ENCODE measurements around the gene EXOC1.

DNA sequence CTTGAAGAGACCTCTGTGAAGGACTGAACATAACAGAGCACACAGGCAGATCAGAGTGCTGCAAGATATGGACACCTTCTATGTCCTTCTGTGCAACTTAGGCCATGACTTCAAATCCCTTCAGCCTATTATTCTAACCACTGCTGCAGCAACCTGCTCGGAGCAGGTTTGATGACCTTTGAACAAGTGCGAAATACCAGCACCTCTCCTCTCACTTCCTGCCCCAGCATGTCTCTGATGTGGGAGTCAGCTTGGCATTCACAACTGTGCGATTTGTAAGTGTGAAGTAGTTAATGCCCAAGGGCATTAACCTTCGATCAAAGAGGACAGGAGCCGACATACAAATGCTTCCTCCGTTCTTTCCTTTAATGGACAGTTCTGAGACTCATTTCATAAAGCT is 1.6 kb upstream of the EXOC1 start:
- TF ChIP-seq, protein P1, sequence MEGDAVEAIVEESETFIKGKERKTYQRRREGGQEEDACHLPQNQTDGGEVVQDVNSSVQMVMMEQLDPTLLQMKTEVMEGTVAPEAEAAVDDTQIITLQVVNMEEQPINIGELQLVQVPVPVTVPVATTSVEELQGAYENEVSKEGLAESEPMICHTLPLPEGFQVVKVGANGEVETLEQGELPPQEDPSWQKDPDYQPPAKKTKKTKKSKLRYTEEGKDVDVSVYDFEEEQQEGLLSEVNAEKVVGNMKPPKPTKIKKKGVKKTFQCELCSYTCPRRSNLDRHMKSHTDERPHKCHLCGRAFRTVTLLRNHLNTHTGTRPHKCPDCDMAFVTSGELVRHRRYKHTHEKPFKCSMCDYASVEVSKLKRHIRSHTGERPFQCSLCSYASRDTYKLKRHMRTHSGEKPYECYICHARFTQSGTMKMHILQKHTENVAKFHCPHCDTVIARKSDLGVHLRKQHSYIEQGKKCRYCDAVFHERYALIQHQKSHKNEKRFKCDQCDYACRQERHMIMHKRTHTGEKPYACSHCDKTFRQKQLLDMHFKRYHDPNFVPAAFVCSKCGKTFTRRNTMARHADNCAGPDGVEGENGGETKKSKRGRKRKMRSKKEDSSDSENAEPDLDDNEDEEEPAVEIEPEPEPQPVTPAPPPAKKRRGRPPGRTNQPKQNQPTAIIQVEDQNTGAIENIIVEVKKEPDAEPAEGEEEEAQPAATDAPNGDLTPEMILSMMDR (IDR thresholded peaks at IDR 0.05) = no peak
- no peak for TF ChIP-seq POLR2A (IDR thresholded peaks at IDR 0.05)
